ENCODE results near the gene TSPAN4.

GRCh38 chr11:870418-870817 lies 27.8 kb downstream of the TSPAN4 start:
- TF ChIP-seq CTCF (conservative IDR thresholded peaks at IDR 0.05 in 1 of 2, IDR thresholded peaks at IDR 0.05 in 1 of 2; ENCODE audit: low read depth in 1 of 2, low read length in 2 of 2) (no peak), EZH2 (IDR thresholded peaks at IDR 0.05; ENCODE audit: low read length, missing control alignments) (no peak)

All from fibroblast of lung (primary cell).